ENCODE measurements around the gene CASK.

The CASK gene

GRCh38 chrX:41594634-41595033 lies 328.7 kb downstream of the CASK start:
- WGBS (ENCODE audit: extremely low coverage, insufficient coverage, insufficient read length) = no CpG with 5 or more reads among the region's 7 CpGs
- DNase-seq = no peak
- no peaks in the 10 kb centered on the region for H3K4me1 ChIP-seq (ENCODE audit: control insufficient read depth in 1 of 2, insufficient read depth in 2 of 2, low read length in 2 of 2)

DNA sequence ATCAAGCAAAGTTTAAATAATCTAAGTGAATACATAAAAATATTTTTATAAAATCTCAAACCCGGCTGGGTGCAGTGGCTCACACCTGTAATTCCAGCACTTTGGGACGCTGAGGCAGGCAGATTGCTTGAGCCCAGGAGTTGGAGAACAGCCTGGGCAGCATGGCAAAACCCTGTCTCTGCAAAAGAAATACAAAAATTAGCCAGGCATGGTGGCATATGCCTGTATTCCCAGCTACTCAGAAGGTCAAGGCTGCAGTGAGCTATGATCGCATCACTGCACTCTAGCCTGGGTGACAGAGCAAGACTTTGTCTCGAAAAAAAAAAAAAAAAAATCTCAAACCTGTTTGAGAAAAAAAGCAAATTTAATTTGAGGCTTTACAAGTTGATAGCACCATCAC lies 331.4 kb downstream of the CASK start:
- H3K36me3 ChIP-seq (ENCODE audit: control insufficient read depth in 1 of 2, insufficient read depth in 2 of 2, low read length in 2 of 2) = no peaks in the 10 kb centered on the region
- no peak overlapping the region for H3K23ac ChIP-seq (ENCODE audit: low read length)
- WGBS (ENCODE audit: extremely low coverage, insufficient coverage, insufficient read length) = no CpG with 5 or more reads among the region's 4 CpGs
- no peaks in the 10 kb centered on the region for H3K79me2 ChIP-seq (ENCODE audit: control insufficient read depth, insufficient read depth, low read length, poor library complexity)
- H3K9me3 ChIP-seq (ENCODE audit: insufficient read depth, low read depth, low read length) = no peaks in the 10 kb centered on the region
- H3K14ac ChIP-seq (ENCODE audit: low read length) = no peak overlapping the region
- no peak overlapping the region for H4K91ac ChIP-seq (ENCODE audit: low read depth, low read length)
- no peak overlapping the region for H2AFZ ChIP-seq (ENCODE audit: insufficient read depth, low read length, poor library complexity)
- H2BK12ac ChIP-seq (ENCODE audit: low read length) = no peak overlapping the region
- DNase-seq = no peak
- no peaks in the 10 kb centered on the region for H3K79me1 ChIP-seq (ENCODE audit: low read length)
- no peaks in the 10 kb centered on the region for H3K27me3 ChIP-seq (ENCODE audit: insufficient read depth, low read length)
- no peak overlapping the region for H3K9ac ChIP-seq (ENCODE audit: low read length)
- no peak overlapping the region for H4K12ac ChIP-seq (ENCODE audit: low read depth, low read length)
- no peak overlapping the region for H3K18ac ChIP-seq (ENCODE audit: low read length)
- no peak overlapping the region for H3K4ac ChIP-seq (ENCODE audit: low read depth, low read length)
- H3K4me1 ChIP-seq (ENCODE audit: control insufficient read depth in 1 of 2, insufficient read depth in 2 of 2, low read length in 2 of 2) = no peaks in the 10 kb centered on the region
- H3K4me2 ChIP-seq (ENCODE audit: low read length) = no peak overlapping the region
- H4K8ac ChIP-seq (ENCODE audit: low read depth, low read length) = no peak overlapping the region
- H2AK5ac ChIP-seq (ENCODE audit: low read length) = no peak overlapping the region
- H3K27ac ChIP-seq (ENCODE audit: low read depth, low read length) = no peak overlapping the region
- H2BK5ac ChIP-seq (ENCODE audit: low read depth, low read length, poor library complexity) = no peak overlapping the region
- no peak overlapping the region for H2BK120ac ChIP-seq (ENCODE audit: insufficient read depth, low read length, poor library complexity)
- no peak overlapping the region for H3K4me3 ChIP-seq (ENCODE audit: low read depth, low read length)

More at GRCh38 chrX:41594634-41595033, 328.7 kb downstream of the CASK start:
- no peaks in the 10 kb centered on the region for H3K79me2 ChIP-seq (ENCODE audit: control insufficient read depth, insufficient read depth, low read length, poor library complexity)
- no peak overlapping the region for H3K4me3 ChIP-seq (ENCODE audit: low read depth, low read length)
- H3K4me2 ChIP-seq (ENCODE audit: low read length) = no peak overlapping the region
- H3K79me1 ChIP-seq (ENCODE audit: low read length) = no peaks in the 10 kb centered on the region
- H3K27ac ChIP-seq (ENCODE audit: low read depth, low read length) = no peak overlapping the region
- H2BK120ac ChIP-seq (ENCODE audit: insufficient read depth, low read length, poor library complexity) = no peak overlapping the region
- no peaks in the 10 kb centered on the region for H3K27me3 ChIP-seq (ENCODE audit: insufficient read depth, low read length)
- H2AK5ac ChIP-seq (ENCODE audit: low read length) = no peak overlapping the region
- no peak overlapping the region for H3K14ac ChIP-seq (ENCODE audit: low read length)
- no peak overlapping the region for H2AFZ ChIP-seq (ENCODE audit: insufficient read depth, low read length, poor library complexity)
- no peak overlapping the region for H3K18ac ChIP-seq (ENCODE audit: low read length)
- no peak overlapping the region for H4K12ac ChIP-seq (ENCODE audit: low read depth, low read length)
- no peaks in the 10 kb centered on the region for H3K36me3 ChIP-seq (ENCODE audit: control insufficient read depth in 1 of 2, insufficient read depth in 2 of 2, low read length in 2 of 2)
- H4K8ac ChIP-seq (ENCODE audit: low read depth, low read length) = no peak overlapping the region
- no peak overlapping the region for H2BK5ac ChIP-seq (ENCODE audit: low read depth, low read length, poor library complexity)
- no peak overlapping the region for H3K9ac ChIP-seq (ENCODE audit: low read length)
- no peak overlapping the region for H3K23ac ChIP-seq (ENCODE audit: low read length)
- H3K4ac ChIP-seq (ENCODE audit: low read depth, low read length) = no peak overlapping the region
- H2BK12ac ChIP-seq (ENCODE audit: low read length) = no peak overlapping the region
- no peaks in the 10 kb centered on the region for H3K9me3 ChIP-seq (ENCODE audit: insufficient read depth, low read depth, low read length)
- H4K91ac ChIP-seq (ENCODE audit: low read depth, low read length) = no peak overlapping the region

- H3K27ac ChIP-seq (ENCODE audit: low read depth, low read length) = no peak overlapping the region
- no peak overlapping the region for H3K23ac ChIP-seq (ENCODE audit: low read length)
- H3K79me2 ChIP-seq (ENCODE audit: control insufficient read depth, insufficient read depth, low read length, poor library complexity) = no peaks in the 10 kb centered on the region
- H3K4me3 ChIP-seq (ENCODE audit: low read depth, low read length) = no peak overlapping the region
- no peak overlapping the region for H4K12ac ChIP-seq (ENCODE audit: low read depth, low read length)
- WGBS (ENCODE audit: extremely low coverage, insufficient coverage, insufficient read length) = no CpG with 5 or more reads among the region's 3 CpGs
- no peak overlapping the region for H4K91ac ChIP-seq (ENCODE audit: low read depth, low read length)
- DNase-seq = no peak
- no peaks in the 10 kb centered on the region for H3K4me1 ChIP-seq (ENCODE audit: control insufficient read depth in 1 of 2, insufficient read depth in 2 of 2, low read length in 2 of 2)
- no peaks in the 10 kb centered on the region for H3K9me3 ChIP-seq (ENCODE audit: insufficient read depth, low read depth, low read length)
- H3K14ac ChIP-seq (ENCODE audit: low read length) = no peak overlapping the region
- H2BK120ac ChIP-seq (ENCODE audit: insufficient read depth, low read length, poor library complexity) = no peak overlapping the region
- no peak overlapping the region for H3K4me2 ChIP-seq (ENCODE audit: low read length)
- H3K9ac ChIP-seq (ENCODE audit: low read length) = no peak overlapping the region
- H2BK12ac ChIP-seq (ENCODE audit: low read length) = no peak overlapping the region
- H3K18ac ChIP-seq (ENCODE audit: low read length) = no peak overlapping the region
- H2AFZ ChIP-seq (ENCODE audit: insufficient read depth, low read length, poor library complexity) = no peak overlapping the region
- no peak overlapping the region for H2AK5ac ChIP-seq (ENCODE audit: low read length)
- no peak overlapping the region for H2BK5ac ChIP-seq (ENCODE audit: low read depth, low read length, poor library complexity)
- H3K36me3 ChIP-seq (ENCODE audit: control insufficient read depth in 1 of 2, insufficient read depth in 2 of 2, low read length in 2 of 2) = no peaks in the 10 kb centered on the region
- H3K79me1 ChIP-seq (ENCODE audit: low read length) = no peaks in the 10 kb centered on the region
- no peak overlapping the region for H4K8ac ChIP-seq (ENCODE audit: low read depth, low read length)
- no peak overlapping the region for H3K4ac ChIP-seq (ENCODE audit: low read depth, low read length)
- no peaks in the 10 kb centered on the region for H3K27me3 ChIP-seq (ENCODE audit: insufficient read depth, low read length)
Measured at GRCh38 chrX:41590641-41591040, 332.7 kb downstream of the CASK start.

GRCh38 chrX:41589634-41590270 lies 333.6 kb downstream of the CASK start:
- no peak overlapping the region for H3K4me2 ChIP-seq (ENCODE audit: low read length)
- DNase-seq = no peak

More at GRCh38 chrX:41589634-41590270, 333.6 kb downstream of the CASK start:
- Histone ChIP-seq H4K8ac (ENCODE audit: low read depth, low read length) (no peak overlapping the region), H2AK5ac (ENCODE audit: low read length) (no peak overlapping the region), H3K79me2 (ENCODE audit: control insufficient read depth, insufficient read depth, low read length, poor library complexity) (no peaks in the 10 kb centered on the region), H3K14ac (ENCODE audit: low read length) (no peak overlapping the region), H3K27ac (ENCODE audit: low read depth, low read length) (no peak overlapping the region), H2AFZ (ENCODE audit: insufficient read depth, low read length, poor library complexity) (no peak overlapping the region), H4K91ac (ENCODE audit: low read depth, low read length) (no peak overlapping the region), H3K18ac (ENCODE audit: low read length) (no peak overlapping the region), H2BK12ac (ENCODE audit: low read length) (no peak overlapping the region), H3K36me3 (ENCODE audit: control insufficient read depth in 1 of 2, insufficient read depth in 2 of 2, low read length in 2 of 2) (no peaks in the 10 kb centered on the region), H3K9me3 (ENCODE audit: insufficient read depth, low read depth, low read length) (no peaks in the 10 kb centered on the region), H3K9ac (ENCODE audit: low read length) (no peak overlapping the region), H3K4ac (ENCODE audit: low read depth, low read length) (no peak overlapping the region), H3K4me1 (ENCODE audit: control insufficient read depth in 1 of 2, insufficient read depth in 2 of 2, low read length in 2 of 2) (no peaks in the 10 kb centered on the region), H4K12ac (ENCODE audit: low read depth, low read length) (no peak overlapping the region), H2BK120ac (ENCODE audit: insufficient read depth, low read length, poor library complexity) (no peak overlapping the region), H3K79me1 (ENCODE audit: low read length) (no peaks in the 10 kb centered on the region), H3K27me3 (ENCODE audit: insufficient read depth, low read length) (no peaks in the 10 kb centered on the region), H3K4me3 (ENCODE audit: low read depth, low read length) (no peak overlapping the region), H3K23ac (ENCODE audit: low read length) (no peak overlapping the region), H2BK5ac (ENCODE audit: low read depth, low read length, poor library complexity) (no peak overlapping the region)
- no CpG with 5 or more reads among the region's 5 CpGs for WGBS (ENCODE audit: extremely low coverage, insufficient coverage, insufficient read length)
